KBM-7 (cell line): ENCODE measurements around the gene SPTBN1.

Experiments used
- DNase-seq: peaks from one replicate; pipeline ENCODE4 v3.0.0-alpha.2; 2015
- in situ Hi-C: fragments of 300-500 bp; cut with MboI; formaldehyde crosslinking; loops from 2 replicates; pipeline ENCODE4 v1.14.3; 2020; ENCODE audit warnings: low sequenced_read_pairs, low pct_unique_long_range_greater_than_20kb, mixed read lengths

The SPTBN1 gene

DNA sequence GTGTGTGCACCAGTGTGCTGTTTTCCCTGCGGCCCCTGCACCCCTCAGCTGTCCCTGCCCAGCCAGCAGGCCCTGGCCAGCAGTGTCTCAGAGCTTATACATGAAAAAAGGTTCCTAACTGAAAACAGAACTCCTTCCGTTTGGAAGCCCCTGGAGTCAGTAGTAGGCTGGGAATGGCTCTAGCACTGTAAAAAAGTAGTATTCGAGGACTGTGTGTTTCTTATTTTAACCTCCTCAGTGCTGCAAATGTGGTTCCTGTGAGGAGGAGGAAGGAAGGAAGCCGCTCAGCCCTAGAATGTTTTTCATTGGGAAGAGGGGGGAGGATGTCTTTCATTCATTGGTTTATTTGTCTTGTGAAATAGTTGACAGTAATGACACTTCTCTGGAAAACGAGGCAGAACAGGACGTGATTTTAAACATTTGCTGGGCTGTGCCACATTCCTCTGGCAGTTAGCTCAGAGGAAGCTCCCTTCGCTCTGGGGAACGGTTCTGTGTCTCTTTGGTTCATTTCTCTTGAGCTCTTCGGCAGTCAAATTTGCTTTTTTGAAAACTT is 103.5 kb downstream of the SPTBN1 start:
- in situ Hi-C loops = no loop called here
- peak; percentile 91 for DNase-seq

DNA sequence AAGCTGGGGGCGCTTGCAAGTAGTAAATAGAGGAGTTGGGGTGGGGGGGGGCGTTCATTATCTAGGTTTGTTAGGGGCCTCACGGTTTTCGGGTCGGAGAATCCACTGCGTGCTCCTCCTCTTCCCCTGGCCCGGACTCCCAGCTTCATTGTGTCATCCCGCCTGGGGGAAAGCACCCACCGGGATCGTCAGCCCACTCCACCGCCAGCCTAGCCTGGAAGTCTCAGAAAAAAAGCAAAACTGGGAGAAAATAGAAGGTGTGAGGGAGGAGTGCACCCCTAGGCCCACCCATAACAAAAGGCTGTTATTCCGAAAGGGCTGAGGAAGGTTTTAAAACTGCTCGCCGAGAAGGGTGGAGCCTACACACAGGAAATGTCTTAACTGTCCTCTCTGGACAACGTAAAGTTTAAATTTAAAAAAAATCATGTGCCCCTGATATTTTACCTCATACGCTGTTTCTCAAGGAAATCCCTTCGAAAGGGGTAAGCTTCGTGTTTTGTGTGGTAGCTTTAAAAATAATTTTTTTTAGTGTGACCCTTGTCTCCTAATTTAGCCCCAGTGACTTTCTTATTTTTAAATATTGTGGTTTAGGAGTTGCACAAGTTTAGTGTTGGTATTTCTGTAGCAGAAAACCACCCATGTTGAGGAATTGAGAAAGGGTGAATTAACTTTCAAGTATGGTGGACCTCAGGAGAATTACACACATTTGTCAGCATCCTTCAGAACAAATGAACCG is 104.2 kb downstream of the SPTBN1 start:
- peak; percentile 63 for DNase-seq
- in situ Hi-C loops = no loop called here

DNA sequence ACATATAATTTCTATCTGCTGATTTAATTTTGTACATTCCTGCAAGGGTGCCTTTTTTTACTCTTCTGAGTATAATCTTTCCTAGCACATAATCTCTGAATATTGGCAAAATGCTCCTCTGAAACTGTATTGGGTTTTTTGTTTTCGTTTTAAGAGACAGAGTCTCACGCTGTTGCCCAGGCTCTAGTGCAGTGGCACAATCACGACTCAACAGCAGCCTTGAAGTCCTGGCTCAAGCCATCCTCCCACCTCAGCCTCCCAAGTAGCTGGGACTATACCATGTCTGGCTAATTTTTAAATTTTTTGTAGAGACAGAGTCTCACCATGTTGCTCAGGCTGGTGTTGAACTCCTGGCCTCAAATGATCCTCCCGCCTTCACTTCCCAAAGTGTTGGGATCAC is 104.9 kb downstream of the SPTBN1 start:
- in situ Hi-C loops = no loop called here
- DNase-seq = no peak

DNA sequence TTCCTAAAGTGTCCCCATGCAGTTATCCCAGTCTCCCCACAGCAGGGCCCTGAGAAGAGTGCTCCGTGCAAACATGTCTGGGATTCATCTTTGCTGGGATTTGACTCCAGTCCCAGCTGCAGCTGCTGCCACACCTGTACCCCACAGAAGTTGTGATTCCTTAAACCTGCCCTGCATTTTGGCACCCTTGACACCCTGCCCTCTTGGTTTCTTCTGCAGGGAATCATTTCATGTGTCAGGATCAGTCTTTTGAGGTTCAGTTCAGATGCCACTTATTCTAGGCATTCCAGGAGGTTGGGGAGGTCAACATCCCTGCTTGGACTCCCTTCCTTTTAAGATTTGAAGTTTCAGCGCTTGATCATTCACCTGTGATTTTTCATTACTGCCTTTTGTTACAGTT is 108.3 kb downstream of the SPTBN1 start:
- in situ Hi-C loops = no loop called here

DNA sequence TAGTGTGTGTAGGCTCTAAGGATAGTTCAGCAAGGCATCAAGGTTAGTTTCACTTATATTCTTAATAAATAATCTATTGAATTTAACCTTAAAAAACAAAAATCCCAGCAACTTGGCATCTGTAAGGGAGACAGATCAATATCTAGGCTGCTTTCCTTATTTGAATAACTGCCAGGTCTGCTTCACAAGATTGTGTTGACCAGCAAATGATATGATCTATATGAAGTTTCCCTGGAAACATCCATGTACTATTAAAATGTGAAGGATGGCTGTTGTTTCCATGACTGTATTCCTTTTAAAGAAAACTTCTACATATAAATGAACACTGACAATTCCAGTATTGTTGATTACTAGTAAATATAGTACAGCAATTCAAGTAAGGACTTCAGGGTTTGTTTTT is 109.4 kb downstream of the SPTBN1 start:
- in situ Hi-C loops = no loop called here
- DNase-seq = no peak

More for the DNA sequence above, 108.3 kb downstream of the SPTBN1 start:
- DNase-seq = no peak

DNA sequence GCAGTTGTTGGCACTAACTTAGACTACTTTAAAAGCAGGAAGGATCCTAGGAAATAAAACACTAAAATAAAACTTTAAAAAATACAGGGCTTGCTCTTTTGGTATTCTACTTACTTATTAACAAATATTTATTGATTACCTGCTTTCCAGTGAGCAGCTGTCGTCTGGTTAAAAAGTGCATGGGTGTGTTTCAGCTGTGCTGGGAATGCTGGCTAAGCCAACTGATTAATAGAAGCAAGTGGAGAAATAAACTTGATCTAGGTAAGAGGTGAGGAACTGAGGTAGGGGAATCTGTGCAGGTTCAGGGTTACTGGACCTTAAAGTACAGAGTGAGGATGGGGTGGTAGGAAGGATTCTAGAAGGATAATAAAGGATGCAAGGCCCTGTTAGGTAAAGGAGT is 110.8 kb downstream of the SPTBN1 start:
- in situ Hi-C loops = no loop called here
- DNase-seq = no peak

DNA sequence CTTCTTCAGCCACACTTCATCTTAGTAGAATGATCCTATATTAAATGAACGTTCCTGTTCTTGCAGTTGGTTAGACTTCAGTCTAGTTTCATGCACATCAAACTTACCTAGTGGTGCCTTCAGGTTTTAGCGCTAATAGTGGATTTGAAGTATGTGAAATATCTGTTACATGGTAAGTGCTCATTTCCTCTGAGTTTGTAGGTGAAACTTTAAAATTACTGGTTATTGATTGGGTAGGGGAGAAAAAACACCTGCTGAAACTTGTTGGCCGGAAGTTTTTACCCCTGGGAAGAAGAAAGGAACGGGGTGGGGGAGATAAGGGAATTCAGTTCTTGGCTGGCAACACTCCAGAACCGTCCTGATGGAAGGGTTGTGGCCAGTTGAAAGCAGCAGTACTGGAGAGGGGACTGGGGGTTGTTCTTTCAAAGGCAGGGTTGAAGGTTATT is 112.8 kb downstream of the SPTBN1 start:
- peak; percentile 30 for DNase-seq
- in situ Hi-C loops = no loop called here

DNA sequence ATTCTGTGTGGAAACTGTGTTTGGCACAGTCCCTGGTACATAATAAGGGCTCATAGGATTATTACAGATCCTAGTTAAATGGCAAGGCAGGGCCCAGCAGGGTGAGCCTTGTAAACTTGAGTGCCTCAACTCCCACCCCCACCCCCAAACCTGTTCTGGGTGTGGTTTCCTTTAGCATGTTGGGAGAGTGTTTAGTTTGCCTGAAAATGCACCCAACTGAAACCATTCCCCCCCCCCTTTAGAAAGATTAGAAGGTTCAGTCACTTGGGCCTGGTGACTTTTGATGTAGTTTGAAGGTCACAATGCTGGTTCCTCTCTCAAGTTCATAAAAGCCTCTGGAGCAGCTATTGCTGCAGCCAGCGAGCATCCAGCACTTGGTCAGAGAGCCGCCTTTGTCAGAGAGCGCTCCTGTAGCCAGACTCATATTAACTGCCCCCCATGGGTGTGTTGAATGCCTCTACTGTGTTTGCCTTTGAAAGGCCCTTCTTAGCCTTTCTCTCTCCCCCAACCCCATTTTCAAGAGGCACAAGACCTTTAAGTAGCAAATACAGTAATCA is 113.7 kb downstream of the SPTBN1 start:
- DNase-seq = peak; percentile 33
- in situ Hi-C loops = no loop called here

DNA sequence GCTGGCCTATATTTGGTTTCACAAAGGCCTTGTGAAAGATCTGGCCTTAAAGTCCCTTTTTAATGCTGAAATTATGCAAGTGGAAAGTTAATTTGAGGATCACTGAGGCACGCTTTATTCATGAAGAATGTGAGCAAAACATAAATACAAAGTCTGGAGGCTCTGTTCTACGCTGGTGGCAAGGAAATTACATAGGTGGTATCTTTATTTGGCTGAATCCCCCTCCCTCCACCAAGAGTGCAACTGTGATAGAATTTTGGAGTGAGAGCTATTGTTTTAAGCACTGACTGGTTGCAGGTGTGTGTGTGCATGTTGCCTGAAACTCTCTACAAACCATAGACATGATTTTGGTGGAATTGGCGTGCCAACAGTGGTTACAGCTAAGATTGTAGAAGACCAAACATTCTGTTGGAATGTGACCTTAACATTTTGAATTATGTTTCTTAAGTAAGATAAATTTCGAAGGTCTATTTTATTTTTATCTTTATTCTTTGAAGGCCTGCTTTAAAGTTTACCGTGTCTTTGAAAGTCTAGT is 114.3 kb downstream of the SPTBN1 start:
- no peak for DNase-seq
- in situ Hi-C loops = no loop called here

DNA sequence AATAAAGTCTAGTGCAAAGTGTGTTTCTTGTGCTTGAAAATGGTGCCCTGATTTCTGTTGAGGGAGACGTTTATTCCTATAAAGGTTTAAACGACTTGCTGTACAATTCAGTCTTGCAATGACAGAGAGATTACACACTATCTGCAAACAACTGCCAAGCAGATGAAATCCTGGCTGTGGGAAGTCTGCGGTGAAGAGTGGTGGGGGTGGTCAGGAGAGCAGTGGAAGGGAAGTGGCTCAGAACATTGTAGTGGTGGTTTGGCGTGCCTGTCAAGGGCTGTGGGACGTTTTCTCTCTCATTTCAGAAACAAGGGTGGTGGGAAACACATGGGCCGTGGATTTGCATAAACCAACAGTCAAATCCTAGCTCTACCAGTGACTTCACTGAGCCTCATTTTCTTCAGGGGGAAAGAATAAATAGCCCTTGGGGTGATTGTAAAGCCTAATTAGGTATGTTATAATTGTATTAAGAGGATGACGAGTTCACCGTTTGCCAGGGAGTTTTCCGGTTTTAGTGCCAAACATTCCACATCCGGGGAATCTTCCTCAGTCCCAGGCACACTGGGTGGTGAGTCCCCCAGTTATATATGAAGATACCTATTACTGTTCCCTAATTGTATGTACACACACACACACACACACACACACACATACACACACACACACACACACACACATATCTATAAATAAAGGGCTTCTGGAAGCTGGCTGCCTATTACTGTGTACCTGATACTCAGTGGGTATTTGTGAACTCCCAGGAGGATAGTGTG is 115.0 kb downstream of the SPTBN1 start:
- DNase-seq = peak; percentile 96
- in situ Hi-C loops = no loop called here

DNA sequence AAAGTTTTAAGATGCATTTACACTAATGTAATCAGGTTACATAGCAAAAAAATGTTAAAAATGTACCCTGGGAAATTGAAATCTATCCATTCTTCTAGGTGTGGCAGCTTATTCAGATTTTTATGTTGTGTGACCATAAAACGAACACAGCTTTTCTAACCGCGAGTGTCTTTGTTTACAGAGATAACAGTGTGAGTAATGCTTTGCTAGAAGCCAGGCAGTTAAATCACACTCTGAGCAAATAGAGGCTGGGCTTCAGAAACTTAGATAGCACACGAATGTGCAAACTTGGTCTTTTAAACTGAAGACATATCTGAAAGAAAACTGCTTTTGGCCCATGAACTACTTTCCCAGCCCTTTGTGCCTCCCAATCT is 116.1 kb downstream of the SPTBN1 start:
- DNase-seq = peak; percentile 29
- in situ Hi-C loops = no loop called here

DNA sequence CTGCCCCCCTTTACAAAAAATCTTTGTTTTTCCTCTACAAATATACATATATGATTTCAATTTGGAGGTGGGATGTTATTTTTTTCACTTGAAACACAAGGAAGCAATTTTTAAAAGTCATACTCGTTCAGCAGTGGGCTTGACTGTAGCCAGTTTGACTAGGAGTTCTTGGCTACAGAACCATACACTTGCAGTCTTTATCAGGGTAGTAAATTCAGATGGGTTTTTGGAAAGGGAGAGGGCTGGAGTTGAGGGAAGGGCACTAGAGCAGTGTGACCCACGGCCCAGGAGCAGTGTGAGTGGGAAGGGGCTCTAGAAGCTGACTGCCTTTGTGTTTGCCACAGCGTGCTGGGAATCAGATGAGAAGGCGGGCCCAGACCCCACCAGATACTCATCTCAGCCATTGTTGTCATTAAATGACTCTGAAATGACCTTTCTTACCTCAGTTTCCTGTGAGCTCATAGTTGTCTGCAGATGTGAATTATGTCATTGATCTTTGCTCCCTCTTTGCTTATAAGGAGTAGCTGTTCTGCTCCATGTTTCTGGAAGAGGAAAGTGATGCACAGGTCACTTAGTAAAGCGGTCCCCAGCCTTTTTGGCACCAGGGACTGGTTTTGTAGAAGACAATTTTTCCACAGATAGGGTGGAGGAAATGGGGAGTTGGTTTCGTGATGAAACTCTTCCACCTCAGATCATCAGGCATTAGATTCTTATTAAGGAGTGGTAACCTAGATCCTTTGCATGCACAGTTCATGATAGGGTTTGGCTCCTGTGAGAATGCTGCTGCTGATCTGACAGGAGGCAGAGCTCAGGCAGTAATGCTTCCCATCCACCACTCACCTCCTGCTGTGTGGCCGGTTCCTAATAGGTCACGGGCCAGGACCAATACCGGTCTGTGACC is 116.8 kb downstream of the SPTBN1 start:
- in situ Hi-C loops = no loop called here

DNA sequence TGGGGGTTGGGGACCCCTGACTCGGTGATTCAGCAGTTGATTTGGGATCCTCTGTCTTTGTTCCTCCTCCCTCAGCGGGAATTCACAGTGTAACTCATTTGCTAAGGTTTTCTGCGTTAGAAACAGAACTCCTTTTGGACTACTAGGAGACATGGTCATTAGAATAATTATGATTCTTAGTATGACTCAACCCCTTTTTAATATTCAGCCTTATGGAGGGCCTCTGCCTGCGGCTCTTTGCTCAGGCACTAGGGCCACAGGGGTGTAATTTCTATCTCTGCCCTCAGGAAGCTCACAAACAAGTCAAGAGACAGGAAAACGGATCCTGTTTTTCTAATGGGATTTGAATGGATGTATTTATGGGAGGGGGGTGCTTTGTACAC is 117.4 kb downstream of the SPTBN1 start:
- no peak for DNase-seq
- in situ Hi-C loops = no loop called here

More for the DNA sequence above, 116.8 kb downstream of the SPTBN1 start:
- DNase-seq = no peak

DNA sequence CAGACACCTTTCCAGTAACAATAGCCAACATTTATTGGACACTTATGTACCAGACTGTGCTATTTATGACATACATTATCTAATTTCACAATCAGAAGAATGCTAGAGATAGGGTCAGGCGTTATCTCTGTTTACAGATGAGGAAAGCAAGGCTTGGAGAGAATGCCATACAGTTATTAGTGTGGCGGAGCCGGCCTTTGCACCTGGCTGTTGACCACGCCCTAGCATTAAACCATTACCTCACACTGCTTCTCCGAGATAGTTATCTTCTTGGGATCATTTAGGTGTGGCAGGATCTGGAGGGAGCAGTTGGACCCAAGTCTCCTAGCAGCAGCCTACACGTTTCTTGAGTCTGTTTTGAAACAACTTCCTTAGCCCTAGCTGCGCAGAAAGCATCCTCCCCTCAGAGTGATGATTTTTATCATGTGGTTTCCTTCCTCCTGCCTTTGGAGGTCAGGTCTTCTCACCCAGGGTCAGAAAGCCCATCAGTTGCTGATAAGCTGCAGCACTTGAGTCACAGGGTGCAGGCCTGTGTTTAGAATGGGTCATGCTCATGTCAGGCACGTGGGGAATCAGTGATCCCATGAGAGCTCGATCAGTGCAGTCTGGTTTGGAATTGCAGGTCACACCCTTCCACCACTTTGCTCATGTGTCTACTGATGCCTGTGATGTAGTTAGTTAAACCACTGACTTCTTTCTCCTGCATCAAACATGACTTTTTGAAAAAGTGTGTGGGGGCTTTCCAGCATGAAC is 118.2 kb downstream of the SPTBN1 start:
- in situ Hi-C loops = no loop called here
- DNase-seq = peak; percentile 73

DNA sequence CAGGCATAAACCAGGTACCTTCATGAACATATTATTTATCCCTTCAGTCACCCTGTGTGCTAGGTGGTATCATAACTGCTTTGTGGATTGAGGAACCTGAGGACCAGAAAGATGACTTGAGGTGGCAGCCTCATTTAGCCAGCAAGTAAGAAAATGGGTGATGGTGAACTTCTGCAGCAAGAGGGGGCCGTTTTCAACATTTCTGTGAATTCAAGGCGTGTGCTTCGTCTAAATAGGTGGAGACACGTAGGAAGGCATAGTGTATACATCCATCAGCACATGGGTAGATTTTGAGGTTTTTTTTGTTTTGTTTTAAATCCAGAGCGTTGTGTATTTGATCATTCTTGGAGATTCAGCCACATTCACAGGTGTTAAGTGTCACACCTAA is 118.7 kb downstream of the SPTBN1 start:
- DNase-seq = no peak
- in situ Hi-C loops = no loop called here

DNA sequence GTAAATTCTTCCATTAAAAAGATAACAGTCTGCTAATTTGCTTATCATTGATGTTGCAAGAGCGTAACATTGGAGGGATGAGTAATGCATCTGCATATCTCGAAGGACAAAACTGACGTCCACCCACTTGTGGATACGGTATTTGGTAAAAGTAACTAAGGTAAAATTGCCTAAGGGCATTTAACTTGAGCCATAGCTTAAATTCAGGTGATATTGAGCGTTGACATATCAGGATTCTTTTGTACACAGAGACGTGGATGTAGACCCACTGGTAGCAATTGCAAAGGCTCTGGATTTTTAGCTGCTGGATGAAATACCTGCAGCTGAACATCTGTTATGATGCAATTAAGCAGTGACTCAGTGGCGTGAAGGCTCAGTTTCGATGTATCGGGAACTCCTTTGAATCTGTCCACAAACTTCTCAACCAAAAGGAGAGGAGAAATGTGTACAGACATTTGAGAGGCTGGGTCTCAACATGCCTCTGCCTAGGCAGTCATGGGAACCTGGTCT is 119.3 kb downstream of the SPTBN1 start:
- DNase-seq = no peak
- in situ Hi-C loops = no loop called here

DNA sequence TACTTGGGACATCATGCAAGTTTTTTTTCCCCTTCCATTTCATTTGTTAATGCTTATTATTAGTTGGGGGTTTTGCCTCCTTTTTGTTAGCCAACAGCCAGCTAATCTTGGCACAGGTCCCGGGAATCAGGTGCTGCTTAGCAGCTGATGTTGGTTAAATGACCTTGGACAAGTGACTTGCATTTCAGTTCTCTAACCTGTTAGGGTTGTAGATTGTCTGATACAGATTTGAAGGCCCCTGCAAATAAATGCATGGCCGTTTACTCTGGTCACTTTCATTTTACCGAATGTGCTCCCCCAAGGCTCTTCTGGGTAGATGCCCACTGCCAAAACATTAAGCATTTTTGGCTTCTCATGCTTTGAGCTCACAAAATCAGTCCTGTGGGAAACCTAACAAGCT is 120.9 kb downstream of the SPTBN1 start:
- no peak for DNase-seq
- in situ Hi-C loops = no loop called here
